WERI-Rb-1 (cell line): ENCODE data around the gene OXT.

Experiments
- DNase-seq: peaks from one replicate; pipeline ENCODE4 v3.0.0-alpha.2; 2020
- H3K27ac ChIP-seq: fragments of 250-450 bp; sonication (Bioruptor Pico); 2 replicates; pipeline ENCODE4 v1.5.1; 2020; ENCODE audit warnings: mild to moderate bottlenecking, moderate library complexity
- H3K27me3 ChIP-seq: fragments of 250-450 bp; sonication (Bioruptor Pico); 2 replicates; pipeline ENCODE4 v1.5.1; 2021; ENCODE audit warnings: mild to moderate bottlenecking, low read depth, moderate library complexity; ENCODE audit not compliant: insufficient read depth, severe bottlenecking
- H3K36me3 ChIP-seq: fragments of 250-450 bp; sonication (Bioruptor Pico); 2 replicates; pipeline ENCODE4 v1.5.1; 2020; ENCODE audit warnings: mild to moderate bottlenecking, moderate library complexity
- H3K4me3 ChIP-seq: 2 replicates; pipeline ENCODE4 v1.5.1; 2011; ENCODE audit warnings: low read depth, mild to moderate bottlenecking, control low read depth, low read length
- H3K9me3 ChIP-seq: fragments of 250-450 bp; sonication (Bioruptor Pico); 2 replicates; pipeline ENCODE4 v1.5.1; 2021; ENCODE audit warnings: mild to moderate bottlenecking, moderate library complexity; ENCODE audit not compliant: severe bottlenecking
- CTCF ChIP-seq: IDR thresholded peaks from 2 replicates; pipeline ENCODE4 v1.5.1; 2011; ENCODE audit warnings: low read depth, mild to moderate bottlenecking, control low read depth, inconsistent platforms, low read length

OXT gene

DNA sequence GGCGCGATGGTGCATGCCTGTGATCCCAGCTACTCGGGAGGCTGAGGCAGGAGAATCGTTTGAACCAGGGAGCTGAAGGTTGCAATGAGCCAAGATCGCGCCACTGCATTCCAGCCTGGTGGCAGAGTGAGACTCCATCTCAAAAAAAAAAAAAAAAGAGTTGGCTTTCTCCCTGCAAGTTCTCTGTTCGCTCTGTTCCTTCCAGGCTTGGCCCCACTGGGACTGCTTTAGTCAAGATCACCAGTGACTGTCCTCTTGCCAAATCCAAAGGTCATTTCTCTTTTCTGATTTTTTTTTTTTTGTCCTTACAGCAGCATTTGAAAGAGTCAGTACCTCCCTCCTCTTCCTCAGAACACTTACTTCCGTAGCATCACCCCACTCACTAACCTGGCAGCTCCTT, 38.8 kb upstream of the OXT start:
- TF ChIP-seq CTCF: no peak
- no peaks in the 10 kb centered on the region for H3K9me3 ChIP-seq
- H3K27me3 ChIP-seq: no peaks in the 10 kb centered on the region
- no peak overlapping the region for H3K4me3 ChIP-seq
- DNase-seq: no peak
- peaks cover 50% of the 10 kb centered on the region for H3K36me3 ChIP-seq
- H3K27ac ChIP-seq: no peak overlapping the region

DNA sequence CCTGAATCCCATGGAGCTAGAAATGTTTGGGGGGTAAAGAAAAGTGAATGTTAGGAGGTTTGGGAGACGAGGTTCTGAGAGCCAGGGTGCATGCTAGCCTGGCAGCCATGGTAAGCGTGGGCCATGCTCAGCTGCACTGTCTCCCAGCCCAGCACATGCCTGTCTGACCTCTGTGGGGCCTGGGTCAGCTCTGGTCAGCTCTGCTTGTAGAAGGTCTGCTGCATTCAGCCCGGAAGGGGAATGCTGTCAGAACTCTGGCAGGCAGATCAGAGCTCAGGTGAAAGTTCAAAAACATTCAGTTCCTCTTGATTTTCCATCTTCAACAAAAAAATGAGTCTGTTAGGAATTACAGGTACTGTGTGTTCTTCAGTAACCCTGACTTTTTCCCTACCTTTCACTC, 33.8 kb upstream of the OXT start:
- no peak overlapping the region for H3K4me3 ChIP-seq
- TF ChIP-seq CTCF: no peak
- no peaks in the 10 kb centered on the region for H3K9me3 ChIP-seq
- no peaks in the 10 kb centered on the region for H3K27me3 ChIP-seq
- no peak overlapping the region for H3K27ac ChIP-seq
- H3K36me3 ChIP-seq: peaks cover 50% of the 10 kb centered on the region
- DNase-seq: no peak

- no peaks in the 10 kb centered on the region for H3K9me3 ChIP-seq
- H3K27ac ChIP-seq: no peak overlapping the region
These were observed 33.0 kb upstream of the OXT start for GRCh38 chr20:3038454-3038853.

GRCh38 chr20:3039426-3039825, 32.0 kb upstream of the OXT start:
- TF ChIP-seq CTCF: no peak
- Histone ChIP-seq H3K9me3 (no peaks in the 10 kb centered on the region), H3K27me3 (no peaks in the 10 kb centered on the region), H3K27ac (no peak overlapping the region), H3K36me3 (peaks cover 45% of the 10 kb centered on the region), H3K4me3 (no peak overlapping the region)
- no peak for DNase-seq

More at GRCh38 chr20:3038454-3038853, 33.0 kb upstream of the OXT start:
- Histone ChIP-seq H3K4me3 (no peak overlapping the region), H3K27me3 (no peaks in the 10 kb centered on the region), H3K36me3 (peaks cover 45% of the 10 kb centered on the region)
- no peak for TF ChIP-seq CTCF
- no peak for DNase-seq

- H3K27ac ChIP-seq: no peak overlapping the region
- no peak for TF ChIP-seq CTCF
These were observed 31.3 kb upstream of the OXT start for GRCh38 chr20:3040086-3040485.

DNA sequence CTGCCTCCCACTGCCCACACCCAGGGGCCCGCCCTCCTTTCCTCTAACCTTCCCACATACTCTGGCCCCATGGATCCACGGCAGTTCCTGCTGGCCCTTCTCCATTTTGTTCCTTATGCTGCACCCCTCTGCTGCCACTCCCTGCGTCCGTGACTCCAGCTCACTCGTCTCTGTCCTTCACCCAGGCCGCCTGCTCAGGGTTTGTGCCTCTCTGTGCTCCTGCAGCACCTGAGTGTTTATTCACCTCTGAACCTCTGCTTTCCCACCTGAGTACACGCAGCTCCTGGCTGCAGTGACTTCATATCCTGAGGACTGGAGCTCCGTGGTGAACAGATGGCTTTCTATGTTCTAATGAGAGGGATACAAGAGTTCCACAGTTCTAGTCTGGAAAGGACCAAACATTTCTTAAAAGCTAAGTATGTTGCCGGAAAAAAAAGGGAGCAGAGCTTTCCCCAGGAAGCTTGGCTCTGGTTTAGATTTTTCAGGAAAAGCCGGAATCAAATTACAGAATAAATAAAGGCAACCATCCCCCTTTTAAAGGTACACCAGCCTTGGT, 29.5 kb upstream of the OXT start:
- no peak for TF ChIP-seq CTCF

More at GRCh38 chr20:3040086-3040485, 31.3 kb upstream of the OXT start:
- Histone ChIP-seq H3K9me3 (no peaks in the 10 kb centered on the region), H3K4me3 (no peak overlapping the region), H3K36me3 (peaks cover 44% of the 10 kb centered on the region), H3K27me3 (no peaks in the 10 kb centered on the region)
- no peak for DNase-seq

More for the DNA sequence above, 29.5 kb upstream of the OXT start:
- no peaks in the 10 kb centered on the region for H3K9me3 ChIP-seq
- no peaks in the 10 kb centered on the region for H3K27me3 ChIP-seq
- no peak for DNase-seq
- no peak overlapping the region for H3K27ac ChIP-seq
- no peak overlapping the region for H3K4me3 ChIP-seq
- H3K36me3 ChIP-seq: peaks cover 38% of the 10 kb centered on the region
